Urinary bladder (tissue), 4 donors: ENCODE measurements around the gene TTC39A. TPM values are rescaled to one million over a fixed set of nuclear protein-coding genes. Genes with fewer than 3 reads are reported as not detected.

Experiments used
- DNase-seq: peaks from one replicate; pipeline ENCODE4 v3.0.0-alpha.2; 2015; ENCODE audit errors: extremely low spot score
- H3K27ac ChIP-seq: one replicate; pipeline ENCODE4 v1.5.1; 2013; ENCODE audit warnings: low read depth, mild to moderate bottlenecking, moderate library complexity
- H3K36me3 ChIP-seq: one replicate; pipeline ENCODE4 v1.6.1; 2013; ENCODE audit warnings: mild to moderate bottlenecking, moderate library complexity; ENCODE audit not compliant: insufficient read depth
- H3K4me1 ChIP-seq: one replicate; pipeline ENCODE4 v1.6.1; 2013; ENCODE audit warnings: mild to moderate bottlenecking, moderate library complexity; ENCODE audit not compliant: insufficient read depth
- H3K4me3 ChIP-seq: one replicate; pipeline ENCODE4 v1.5.1; 2013; ENCODE audit warnings: low read depth, low read length
- WGBS: extraction: QIAGEN DNeasy Blood & Tissue Kit; methylation state at CpG from one replicate; pipeline ENCODE4 v1.1.7; 2013; 5-methylcytosine and 5-hydroxymethylcytosine counted together
- polyA plus RNA-seq: library from polyadenylated mRNA; stranded (reverse); fragments of 200-250 nt; gene quantifications from one replicate; pipeline ENCODE4 v1.2.3, GENCODE V29; 2013
- total RNA-seq: library from RNA; depleted of rRNA; stranded (reverse); fragments of >200 nt; gene quantifications from one replicate; pipeline ENCODE4 v1.2.3, GENCODE V29; 2014
- donor health status: healthy with polysubstance abuse.
- donor health status: healthy.

Gene TTC39A
- total and polyA plus RNA-seq, 2 donors = 2.5 to 4.1 TPM

DNA sequence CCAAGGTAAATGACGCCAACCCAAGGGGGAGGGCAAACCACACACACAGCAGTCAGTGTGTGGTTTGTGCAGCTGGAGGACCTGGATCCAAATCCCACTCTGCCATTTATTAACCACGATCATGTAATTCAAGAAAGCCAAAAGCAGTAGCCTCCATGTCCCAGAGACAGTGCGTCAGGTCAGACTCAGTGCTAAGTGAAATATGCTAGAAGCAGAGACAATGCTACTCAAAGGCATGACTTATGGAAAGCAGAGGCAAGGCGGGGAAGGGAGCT, 13.6 kb downstream of the TTC39A start:
- no peak for DNase-seq
- H3K36me3 ChIP-seq = no peaks in the 10 kb centered on the region
- WGBS = 89% methylated on average over 4 of the region's 4 CpGs
- no peaks in the 10 kb centered on the region for H3K4me1 ChIP-seq
- H3K4me3 ChIP-seq = no peak overlapping the region
- H3K27ac ChIP-seq = no peak overlapping the region

DNA sequence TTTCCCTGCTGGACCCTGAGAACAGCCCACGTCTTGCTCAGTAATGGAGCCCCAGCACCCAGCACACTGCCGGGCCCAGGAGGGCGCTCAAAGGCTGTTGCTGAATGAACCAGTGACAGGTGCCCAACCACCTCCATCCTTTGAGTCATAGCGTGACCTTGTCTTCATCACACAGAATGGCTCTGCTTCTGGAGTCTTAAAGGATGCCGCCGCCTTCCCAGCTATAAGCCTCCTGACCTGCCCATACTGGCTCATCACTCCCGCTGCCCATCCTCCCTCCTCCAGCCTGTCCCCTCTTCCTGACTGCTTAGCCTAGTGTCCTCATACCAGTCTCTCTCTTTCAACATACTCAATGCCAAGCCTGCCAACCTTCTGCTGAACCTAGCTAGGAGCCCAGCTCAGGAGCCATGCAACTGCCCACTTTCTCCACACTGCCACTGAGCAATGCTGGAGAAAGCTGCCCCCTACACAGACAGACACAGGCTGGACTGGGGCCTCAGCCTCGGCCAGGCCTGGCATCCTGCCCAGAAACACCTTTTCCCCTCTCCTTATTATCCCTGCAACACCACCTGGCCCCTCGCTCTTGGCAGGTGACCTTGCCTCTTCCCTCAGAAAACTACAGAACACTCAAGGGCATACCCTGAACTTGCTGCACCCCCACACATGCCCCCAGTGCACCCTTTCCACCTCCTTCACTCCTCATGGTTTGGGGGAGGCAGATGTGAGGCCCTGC, 14.1 kb downstream of the TTC39A start:
- H3K36me3 ChIP-seq = no peaks in the 10 kb centered on the region
- no peaks in the 10 kb centered on the region for H3K4me1 ChIP-seq
- DNase-seq = no peak
- H3K4me3 ChIP-seq = no peak overlapping the region
- no peak overlapping the region for H3K27ac ChIP-seq
- WGBS = 86% methylated on average over 9 of the region's 9 CpGs

DNA sequence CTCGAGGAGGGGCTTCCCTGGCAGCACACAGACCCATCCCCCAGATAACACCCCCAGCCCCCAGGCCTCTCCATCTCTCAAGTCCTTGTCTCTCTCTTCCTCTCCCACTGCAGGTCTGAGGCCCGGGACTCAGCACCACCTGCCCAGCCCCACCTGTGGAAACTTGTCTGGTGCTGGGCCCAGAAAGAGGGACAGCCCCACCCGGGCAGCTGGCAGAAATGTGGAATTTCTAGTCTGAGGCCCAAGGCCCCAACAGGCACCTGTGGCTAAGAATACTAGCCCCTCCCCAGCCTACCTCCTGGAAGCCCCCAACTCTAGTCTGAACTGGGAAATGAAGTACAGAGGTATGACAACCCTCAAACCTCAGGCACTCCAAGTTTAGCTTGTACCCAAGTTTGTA, 15.4 kb downstream of the TTC39A start:
- no peak for DNase-seq
- no peak overlapping the region for H3K4me3 ChIP-seq
- 79% methylated on average over 3 of the region's 3 CpGs for WGBS
- H3K36me3 ChIP-seq = no peaks in the 10 kb centered on the region
- H3K4me1 ChIP-seq = no peaks in the 10 kb centered on the region
- no peak overlapping the region for H3K27ac ChIP-seq

DNA sequence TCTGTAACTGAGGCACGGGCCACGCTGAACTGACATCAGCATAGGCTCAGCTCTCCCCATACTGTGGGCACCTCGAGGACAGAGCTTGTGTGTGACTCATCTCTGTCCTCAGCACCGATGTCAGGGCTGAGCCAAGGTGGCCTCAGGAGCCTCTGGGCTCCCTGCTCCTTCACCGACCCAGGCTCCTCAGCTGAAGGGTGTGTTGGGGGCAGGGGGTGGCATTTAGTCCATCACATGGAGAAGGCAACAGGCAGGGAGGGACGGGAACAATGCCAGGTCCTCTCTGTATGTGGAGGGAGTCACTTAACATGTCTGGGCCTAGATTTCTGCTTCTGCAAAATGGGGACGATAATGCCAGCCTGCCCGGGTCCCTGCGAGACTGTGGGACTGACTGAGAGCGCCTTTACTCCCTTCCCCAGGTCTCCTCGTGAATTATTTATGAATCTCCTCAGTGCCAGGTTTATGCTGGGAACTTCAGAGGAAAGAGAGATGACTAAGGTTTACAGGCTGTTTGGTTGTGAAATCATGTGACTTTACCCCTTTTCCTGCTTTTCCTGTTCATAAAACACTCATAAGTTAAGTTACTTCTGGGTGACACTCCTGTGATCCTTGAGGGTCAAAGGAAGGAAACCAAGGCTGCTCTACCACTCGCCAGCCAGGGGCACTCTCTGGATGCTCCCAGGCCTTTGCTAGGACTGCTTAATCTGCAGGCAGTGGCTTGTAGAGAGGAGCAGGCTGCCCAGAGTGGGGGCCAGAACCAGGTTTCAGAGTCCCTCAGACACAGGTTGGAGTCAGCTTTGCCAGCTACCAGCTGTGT, 16.2 kb downstream of the TTC39A start:
- Histone ChIP-seq H3K27ac (peak overlapping the region; percentile 23), H3K36me3 (no peaks in the 10 kb centered on the region), H3K4me3 (no peak overlapping the region), H3K4me1 (no peaks in the 10 kb centered on the region)
- DNase-seq = peak; percentile 70
- WGBS = 69% methylated on average over 12 of the region's 12 CpGs

DNA sequence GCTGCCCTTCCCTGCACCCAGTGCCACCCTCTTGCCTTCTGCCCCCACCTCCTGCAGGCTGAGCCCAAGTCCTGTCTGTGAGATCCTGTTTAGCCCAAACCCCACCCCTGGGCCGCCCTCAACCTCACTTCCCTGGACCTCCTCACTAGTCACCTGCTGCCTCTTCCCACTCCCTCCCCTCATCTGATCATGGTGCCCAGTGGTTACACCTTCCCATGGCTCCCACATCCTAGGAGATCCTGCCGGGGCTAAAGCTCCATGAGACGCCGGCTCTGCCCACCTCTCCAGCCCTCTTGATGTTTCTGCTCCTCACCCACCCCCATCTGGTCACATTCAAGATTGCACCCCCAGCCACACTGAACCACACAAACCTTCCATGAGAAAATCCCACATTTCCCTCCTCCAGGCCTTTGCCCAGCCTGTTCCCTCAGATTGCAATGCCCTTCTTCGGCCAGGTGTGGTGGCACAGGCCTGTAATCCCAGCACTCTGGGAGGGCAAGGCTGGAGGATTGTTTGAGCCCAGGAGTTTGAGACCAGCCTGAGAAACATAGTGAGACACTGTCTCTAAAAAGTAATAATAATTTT, 17.0 kb downstream of the TTC39A start:
- no peaks in the 10 kb centered on the region for H3K36me3 ChIP-seq
- no peak overlapping the region for H3K4me3 ChIP-seq
- 91% methylated on average over 5 of the region's 5 CpGs for WGBS
- H3K27ac ChIP-seq = no peak overlapping the region
- no peak for DNase-seq
- H3K4me1 ChIP-seq = no peaks in the 10 kb centered on the region

DNA sequence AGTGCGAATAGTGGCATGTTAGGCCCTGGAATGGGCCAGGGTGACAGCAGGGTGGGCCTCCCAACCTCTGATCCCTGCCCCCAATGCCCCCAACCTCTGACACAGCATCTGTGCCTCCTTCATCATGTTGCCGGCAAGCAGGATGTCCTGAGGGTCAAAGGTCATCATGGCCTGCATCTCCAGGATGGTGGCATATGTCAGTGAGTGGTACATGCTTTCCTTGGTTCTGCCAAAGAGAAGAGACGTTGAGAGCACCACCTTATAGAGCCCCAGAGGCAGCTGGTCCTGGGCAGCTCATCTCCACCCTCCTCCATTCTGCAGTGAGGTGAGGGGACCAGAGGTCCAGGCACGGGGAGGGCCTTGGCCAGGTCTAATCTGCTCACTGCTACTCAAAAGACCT, 17.6 kb downstream of the TTC39A start:
- no peaks in the 10 kb centered on the region for H3K36me3 ChIP-seq
- 79% methylated on average over 4 of the region's 4 CpGs for WGBS
- H3K4me1 ChIP-seq = no peaks in the 10 kb centered on the region
- no peak overlapping the region for H3K4me3 ChIP-seq
- no peak for DNase-seq
- H3K27ac ChIP-seq = no peak overlapping the region

DNA sequence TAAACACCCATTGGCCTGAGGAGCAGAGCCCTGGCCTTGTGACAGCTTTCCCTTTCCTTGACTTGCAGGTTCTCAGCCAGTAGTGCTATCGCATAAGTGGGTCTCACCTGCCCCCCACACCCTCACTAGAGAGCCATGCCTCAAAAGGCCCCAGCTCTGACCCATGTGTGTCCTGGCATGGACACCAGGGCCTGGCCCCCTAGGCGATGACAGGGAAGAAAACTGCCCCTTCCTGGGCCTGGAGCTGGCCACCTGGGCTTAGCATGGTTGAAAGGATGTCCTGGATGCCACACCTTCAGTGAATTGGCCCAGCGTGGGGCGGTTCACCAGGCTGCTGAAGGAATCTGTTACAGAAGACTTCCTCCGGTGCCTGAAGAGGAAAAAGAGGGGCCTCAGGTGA, 18.5 kb downstream of the TTC39A start:
- no peaks in the 10 kb centered on the region for H3K36me3 ChIP-seq
- 97% methylated on average over 5 of the region's 5 CpGs for WGBS
- no peak overlapping the region for H3K4me3 ChIP-seq
- DNase-seq = no peak
- H3K27ac ChIP-seq = no peak overlapping the region
- H3K4me1 ChIP-seq = no peaks in the 10 kb centered on the region

DNA sequence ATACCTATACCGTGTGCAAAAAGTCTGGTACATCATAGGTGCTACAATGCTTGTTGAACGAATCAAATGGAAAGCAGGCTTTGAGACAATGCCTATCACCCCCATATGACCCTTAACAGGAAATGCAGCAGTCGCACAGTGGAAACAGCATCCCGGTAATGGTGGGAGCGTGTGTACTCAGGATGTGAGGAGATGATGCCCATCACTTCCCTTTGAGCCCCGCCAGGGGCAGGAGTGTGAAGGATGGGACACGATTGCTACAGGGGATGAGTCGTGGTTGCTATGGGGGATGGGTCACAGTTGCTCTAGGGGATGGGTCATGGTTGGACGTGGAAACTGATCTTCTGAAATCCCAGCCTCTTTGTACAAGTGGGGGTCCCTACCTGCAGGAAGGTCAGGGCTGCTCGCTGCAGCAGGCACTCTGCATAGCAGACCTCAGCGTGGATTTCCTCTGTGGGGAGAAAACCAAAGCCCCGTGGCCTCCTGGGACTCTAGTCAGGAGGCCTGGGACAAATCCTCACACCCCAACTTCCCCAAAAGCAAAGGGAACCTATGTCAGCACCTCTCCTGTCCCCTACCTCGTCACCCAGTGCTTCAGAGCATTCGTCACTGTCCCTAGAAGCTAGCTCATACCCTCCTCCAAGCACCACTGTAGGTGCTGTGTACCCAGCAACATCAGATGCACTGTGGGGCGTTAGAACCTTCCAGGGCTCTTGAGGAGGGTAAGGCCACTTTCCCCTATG, 19.3 kb downstream of the TTC39A start:
- Histone ChIP-seq H3K27ac (no peak overlapping the region), H3K36me3 (no peaks in the 10 kb centered on the region), H3K4me3 (no peak overlapping the region), H3K4me1 (no peaks in the 10 kb centered on the region)
- 62% methylated on average over 15 of the region's 15 CpGs for WGBS
- DNase-seq = no peak

DNA sequence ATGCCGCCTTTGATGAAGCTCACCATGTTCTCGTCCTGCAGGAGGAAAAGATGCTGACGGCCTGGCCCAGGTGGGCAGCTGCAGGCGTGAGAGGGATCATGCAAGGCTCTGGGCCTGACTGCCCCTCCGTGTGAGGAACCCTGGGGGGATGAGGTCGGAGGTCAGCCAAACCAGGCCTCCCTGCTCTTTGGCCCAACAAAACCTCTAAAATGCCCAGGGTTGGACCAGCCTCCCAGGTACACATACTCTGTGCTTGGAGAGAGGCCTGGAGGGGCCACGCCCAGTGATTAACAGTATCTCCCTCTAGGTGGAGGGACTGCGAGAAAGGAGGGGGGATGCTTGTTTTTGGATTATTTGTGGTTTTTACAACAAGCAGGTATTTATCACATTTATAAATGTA, 21.1 kb downstream of the TTC39A start:
- WGBS = 90% methylated on average over 8 of the region's 8 CpGs
- Histone ChIP-seq H3K36me3 (no peaks in the 10 kb centered on the region), H3K4me1 (no peaks in the 10 kb centered on the region), H3K4me3 (no peak overlapping the region), H3K27ac (no peak overlapping the region)
- DNase-seq = no peak

DNA sequence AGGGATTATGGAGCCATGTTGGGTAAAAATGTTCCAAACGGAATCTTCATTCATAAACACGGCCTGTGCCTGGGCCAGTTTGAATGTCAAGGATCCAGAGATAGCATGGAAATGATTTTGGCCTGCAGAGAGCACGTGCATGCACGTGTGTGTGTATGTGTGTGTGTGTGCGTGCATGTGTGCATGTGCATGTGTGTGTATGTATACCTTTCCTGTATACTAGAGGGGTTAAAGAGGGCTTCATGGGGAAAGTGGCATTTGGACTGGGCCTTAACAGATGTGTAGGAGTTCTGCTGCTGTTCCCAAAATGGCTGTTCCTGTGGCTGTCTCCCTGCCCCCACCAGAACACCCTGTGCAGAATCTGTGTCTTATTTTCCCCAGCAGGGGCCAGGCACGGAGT, 21.7 kb downstream of the TTC39A start:
- 91% methylated on average over 6 of the region's 6 CpGs for WGBS
- DNase-seq = no peak
- no peaks in the 10 kb centered on the region for H3K36me3 ChIP-seq

DNA sequence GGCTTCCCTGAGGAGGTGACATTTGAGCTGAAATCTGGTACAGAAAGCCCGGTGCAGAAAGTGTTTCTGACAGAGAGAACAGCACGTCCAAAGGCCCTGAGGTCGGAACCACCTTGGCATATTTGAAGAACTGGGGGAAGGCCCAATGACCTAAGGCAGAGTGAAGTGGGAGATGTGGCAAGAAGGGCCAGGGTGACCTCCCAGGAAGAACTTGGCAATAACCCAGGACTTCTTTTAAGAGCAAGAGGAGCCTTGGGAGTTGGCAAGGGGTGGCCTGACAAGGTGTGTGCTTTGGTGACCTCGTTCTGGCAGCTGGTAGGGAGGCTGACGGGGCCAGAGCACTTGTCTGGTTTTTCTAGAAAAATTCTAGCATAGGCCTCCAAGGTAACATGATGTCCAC, 23.4 kb downstream of the TTC39A start:
- WGBS = 93% methylated on average over 5 of the region's 5 CpGs
- Histone ChIP-seq H3K4me1 (no peaks in the 10 kb centered on the region), H3K36me3 (no peaks in the 10 kb centered on the region), H3K27ac (no peak overlapping the region), H3K4me3 (no peak overlapping the region)
- no peak for DNase-seq

More for the DNA sequence above, 21.7 kb downstream of the TTC39A start:
- H3K27ac ChIP-seq = no peak overlapping the region
- no peak overlapping the region for H3K4me3 ChIP-seq
- H3K4me1 ChIP-seq = no peaks in the 10 kb centered on the region

DNA sequence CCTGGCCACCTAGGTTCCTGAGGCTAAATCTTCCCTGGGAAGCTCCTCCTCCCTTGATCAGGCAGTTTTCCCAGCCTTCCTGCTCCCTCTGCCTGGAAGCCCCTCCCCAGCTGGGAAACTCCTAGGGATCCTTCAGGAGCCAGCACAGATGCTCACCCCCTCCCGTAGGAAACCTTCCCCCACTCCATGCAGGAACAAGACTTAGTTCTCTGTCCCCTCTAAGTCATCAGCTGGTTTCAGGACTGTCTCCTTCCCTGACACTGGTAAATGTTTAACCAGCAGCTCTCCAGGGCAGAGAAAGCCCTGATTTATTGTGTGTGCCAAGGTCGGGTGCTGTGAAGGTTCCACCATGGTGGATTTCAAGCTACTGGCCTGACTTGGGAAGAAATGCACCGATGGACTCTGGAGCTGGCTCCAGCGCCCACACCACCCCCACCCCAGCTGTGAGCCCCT, 25.0 kb downstream of the TTC39A start:
- no peak for DNase-seq
- H3K27ac ChIP-seq = no peak overlapping the region
- WGBS = 64% methylated on average over 4 of the region's 4 CpGs
- no peaks in the 10 kb centered on the region for H3K4me1 ChIP-seq
- H3K36me3 ChIP-seq = no peaks in the 10 kb centered on the region
- H3K4me3 ChIP-seq = no peak overlapping the region

DNA sequence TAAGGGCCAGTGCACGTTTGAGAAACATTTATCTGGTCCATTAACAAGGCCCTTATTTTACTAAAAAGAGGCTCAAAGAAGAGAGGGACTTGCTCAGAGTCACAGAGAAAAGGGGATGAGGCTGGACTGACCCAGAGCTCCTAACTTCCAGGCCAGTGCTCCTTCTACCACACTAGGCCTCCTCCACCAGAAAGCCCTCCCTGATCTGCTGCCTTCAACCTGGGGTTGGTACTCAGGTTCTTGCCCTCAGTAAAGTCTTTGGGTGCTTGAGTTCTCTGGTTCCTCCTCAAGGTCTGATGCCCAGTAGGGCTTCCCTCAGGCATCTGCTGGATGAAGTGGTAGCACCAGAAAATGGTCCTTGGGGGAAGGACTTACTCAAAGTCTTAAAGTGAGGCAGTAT, 26.0 kb downstream of the TTC39A start:
- WGBS = 54% methylated on average over 1 of the region's 1 CpG
- Histone ChIP-seq H3K27ac (no peak overlapping the region), H3K36me3 (no peaks in the 10 kb centered on the region), H3K4me3 (no peak overlapping the region), H3K4me1 (no peaks in the 10 kb centered on the region)
- DNase-seq = no peak
